Measurements from ENCODE around the gene PCDHB14.
"Not testable (repeated sequence)": the region's sequence is repeated elsewhere in the genome, so short reads cannot be mapped to it uniquely, and the experiment has no call there.

DNA sequence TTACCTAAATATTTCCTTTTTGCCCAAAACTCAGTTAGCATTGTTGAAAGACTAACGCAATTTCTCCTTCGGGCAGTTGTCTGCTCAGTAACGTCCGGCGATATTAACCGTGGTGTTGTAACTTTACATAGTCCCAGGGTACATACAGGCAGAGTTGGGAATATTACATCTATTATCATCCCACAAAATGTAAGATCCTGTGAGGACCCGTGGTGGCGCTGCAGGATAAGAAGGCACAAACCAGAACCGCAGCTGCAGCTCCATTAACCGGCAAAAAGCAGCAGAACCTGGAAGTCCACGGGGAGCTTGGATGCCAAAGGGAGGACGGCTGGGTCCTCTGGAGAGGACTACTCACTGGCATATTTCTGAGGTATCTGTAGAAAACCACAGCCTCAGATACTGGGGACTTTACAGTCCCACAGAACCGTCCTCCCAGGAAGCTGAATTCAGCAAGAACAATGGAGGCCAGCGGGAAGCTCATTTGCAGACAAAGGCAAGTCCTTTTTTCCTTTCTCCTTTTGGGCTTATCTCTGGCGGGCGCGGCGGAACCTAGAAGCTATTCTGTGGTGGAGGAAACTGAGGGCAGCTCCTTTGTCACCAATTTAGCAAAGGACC, 45.5 kb upstream of the PCDHB14 start, which contains the start of gene PCDHB8:
- TF ChIP-seq, protein P1, sequence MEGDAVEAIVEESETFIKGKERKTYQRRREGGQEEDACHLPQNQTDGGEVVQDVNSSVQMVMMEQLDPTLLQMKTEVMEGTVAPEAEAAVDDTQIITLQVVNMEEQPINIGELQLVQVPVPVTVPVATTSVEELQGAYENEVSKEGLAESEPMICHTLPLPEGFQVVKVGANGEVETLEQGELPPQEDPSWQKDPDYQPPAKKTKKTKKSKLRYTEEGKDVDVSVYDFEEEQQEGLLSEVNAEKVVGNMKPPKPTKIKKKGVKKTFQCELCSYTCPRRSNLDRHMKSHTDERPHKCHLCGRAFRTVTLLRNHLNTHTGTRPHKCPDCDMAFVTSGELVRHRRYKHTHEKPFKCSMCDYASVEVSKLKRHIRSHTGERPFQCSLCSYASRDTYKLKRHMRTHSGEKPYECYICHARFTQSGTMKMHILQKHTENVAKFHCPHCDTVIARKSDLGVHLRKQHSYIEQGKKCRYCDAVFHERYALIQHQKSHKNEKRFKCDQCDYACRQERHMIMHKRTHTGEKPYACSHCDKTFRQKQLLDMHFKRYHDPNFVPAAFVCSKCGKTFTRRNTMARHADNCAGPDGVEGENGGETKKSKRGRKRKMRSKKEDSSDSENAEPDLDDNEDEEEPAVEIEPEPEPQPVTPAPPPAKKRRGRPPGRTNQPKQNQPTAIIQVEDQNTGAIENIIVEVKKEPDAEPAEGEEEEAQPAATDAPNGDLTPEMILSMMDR (IDR thresholded peaks at IDR 0.05): not testable (repeated sequence)
- TF ChIP-seq POLR2A, POLR2AphosphoS5, EP300 (IDR thresholded peaks at IDR 0.05): not testable (repeated sequence)
